ENCODE measurements around the gene PCDHGA8.
"Not testable (repeated sequence)": the region's sequence is repeated elsewhere in the genome, so short reads cannot be mapped to it uniquely, and the experiment has no call there.

The PCDHGA8 gene

GRCh38 chr5:141388661-141389060 lies 3.8 kb upstream of the PCDHGA8 start:
- Histone ChIP-seq H3K79me2 (ENCODE audit: insufficient read depth, low read length) (no peaks in the 10 kb centered on the region), H3K4me2 (ENCODE audit: low read depth, low read length, poor library complexity, severe bottlenecking) (no peak overlapping the region), H4K20me1 (ENCODE audit: insufficient read depth, low read length, poor library complexity, severe bottlenecking) (no peaks in the 10 kb centered on the region), H3K36me3 (ENCODE audit: insufficient read depth, low read length) (no peaks in the 10 kb centered on the region), H3K4me1 (ENCODE audit: insufficient read depth, low read length, poor library complexity, severe bottlenecking) (no peaks in the 10 kb centered on the region), H3K4me3 (ENCODE audit: low read length, poor library complexity, severe bottlenecking) (no peak overlapping the region), H3K9me3 (ENCODE audit: insufficient read depth, low read depth, low read length) (no peaks in the 10 kb centered on the region), H2AFZ (ENCODE audit: low read length) (no peak overlapping the region), H3F3A (ENCODE audit: low read depth) (no peaks in the 10 kb centered on the region), H3K9ac (ENCODE audit: low read depth, low read length, poor library complexity, severe bottlenecking) (no peak overlapping the region), H3K27me3 (ENCODE audit: insufficient read depth, low read length, poor library complexity, severe bottlenecking) (no peaks in the 10 kb centered on the region), H3K9me2 (replicated peaks; ENCODE audit: low read depth, low read length) (no peaks in the 10 kb centered on the region)
- TF ChIP-seq EZH2phosphoT487 (IDR thresholded peaks at IDR 0.05; ENCODE audit: borderline replicate concordance) (no peak), CTCF (conservative IDR thresholded peaks at IDR 0.05; ENCODE audit: low read length) (no peak)

- H4K20me1 ChIP-seq (ENCODE audit: insufficient read depth, low read length, poor library complexity, severe bottlenecking) = no peaks in the 10 kb centered on the region
- no peak overlapping the region for H3K9ac ChIP-seq (ENCODE audit: low read depth, low read length, poor library complexity, severe bottlenecking)
- H3F3A ChIP-seq (ENCODE audit: low read depth) = no peaks in the 10 kb centered on the region
- no peaks in the 10 kb centered on the region for H3K9me3 ChIP-seq (ENCODE audit: insufficient read depth, low read depth, low read length)
- no peaks in the 10 kb centered on the region for H3K79me2 ChIP-seq (ENCODE audit: insufficient read depth, low read length)
- H3K4me2 ChIP-seq (ENCODE audit: low read depth, low read length, poor library complexity, severe bottlenecking) = no peak overlapping the region
- no peaks in the 10 kb centered on the region for H3K27me3 ChIP-seq (ENCODE audit: insufficient read depth, low read length, poor library complexity, severe bottlenecking)
- no peaks in the 10 kb centered on the region for H3K36me3 ChIP-seq (ENCODE audit: insufficient read depth, low read length)
- no peak for TF ChIP-seq EZH2phosphoT487 (IDR thresholded peaks at IDR 0.05; ENCODE audit: borderline replicate concordance)
- TF ChIP-seq CTCF (conservative IDR thresholded peaks at IDR 0.05; ENCODE audit: low read length) = no peak
- H3K9me2 ChIP-seq (replicated peaks; ENCODE audit: low read depth, low read length) = no peaks in the 10 kb centered on the region
- H3K4me3 ChIP-seq (ENCODE audit: low read length, poor library complexity, severe bottlenecking) = no peak overlapping the region
- no peaks in the 10 kb centered on the region for H3K4me1 ChIP-seq (ENCODE audit: insufficient read depth, low read length, poor library complexity, severe bottlenecking)
- no peak overlapping the region for H2AFZ ChIP-seq (ENCODE audit: low read length)
Measured at GRCh38 chr5:141389153-141390042, 3.0 kb upstream of the PCDHGA8 start.

- no peak for TF ChIP-seq CTCF (conservative IDR thresholded peaks at IDR 0.05; ENCODE audit: low read length)
- no peak for TF ChIP-seq EZH2phosphoT487 (IDR thresholded peaks at IDR 0.05; ENCODE audit: borderline replicate concordance)
- H3F3A ChIP-seq (ENCODE audit: low read depth) = no peaks in the 10 kb centered on the region
- H3K9me2 ChIP-seq (replicated peaks; ENCODE audit: low read depth, low read length) = no peaks in the 10 kb centered on the region
- H3K79me2 ChIP-seq (ENCODE audit: insufficient read depth, low read length) = no peaks in the 10 kb centered on the region
- H3K36me3 ChIP-seq (ENCODE audit: insufficient read depth, low read length) = no peaks in the 10 kb centered on the region
- H3K4me2 ChIP-seq (ENCODE audit: low read depth, low read length, poor library complexity, severe bottlenecking) = no peak overlapping the region
- no peak overlapping the region for H2AFZ ChIP-seq (ENCODE audit: low read length)
- H4K20me1 ChIP-seq (ENCODE audit: insufficient read depth, low read length, poor library complexity, severe bottlenecking) = no peaks in the 10 kb centered on the region
- no peaks in the 10 kb centered on the region for H3K4me1 ChIP-seq (ENCODE audit: insufficient read depth, low read length, poor library complexity, severe bottlenecking)
- no peaks in the 10 kb centered on the region for H3K9me3 ChIP-seq (ENCODE audit: insufficient read depth, low read depth, low read length)
- H3K27me3 ChIP-seq (ENCODE audit: insufficient read depth, low read length, poor library complexity, severe bottlenecking) = no peaks in the 10 kb centered on the region
- H3K9ac ChIP-seq (ENCODE audit: low read depth, low read length, poor library complexity, severe bottlenecking) = no peak overlapping the region
- no peak overlapping the region for H3K4me3 ChIP-seq (ENCODE audit: low read length, poor library complexity, severe bottlenecking)
Measured at GRCh38 chr5:141393267-141393666, 834 bp downstream of the PCDHGA8 start.

GRCh38 chr5:141394401-141395187 lies 2.2 kb downstream of the PCDHGA8 start:
- not testable (repeated sequence) for H3K9me2 ChIP-seq (replicated peaks; ENCODE audit: low read depth, low read length); H3K4me3 ChIP-seq (ENCODE audit: low read length, poor library complexity, severe bottlenecking); H3K79me2 ChIP-seq (ENCODE audit: insufficient read depth, low read length); H3K4me2 ChIP-seq (ENCODE audit: low read depth, low read length, poor library complexity, severe bottlenecking); H3K9ac ChIP-seq (ENCODE audit: low read depth, low read length, poor library complexity, severe bottlenecking); H3F3A ChIP-seq (ENCODE audit: low read depth); H4K20me1 ChIP-seq (ENCODE audit: insufficient read depth, low read length, poor library complexity, severe bottlenecking); H3K27me3 ChIP-seq (ENCODE audit: insufficient read depth, low read length, poor library complexity, severe bottlenecking); H2AFZ ChIP-seq (ENCODE audit: low read length); H3K9me3 ChIP-seq (ENCODE audit: insufficient read depth, low read depth, low read length); H3K4me1 ChIP-seq (ENCODE audit: insufficient read depth, low read length, poor library complexity, severe bottlenecking); H3K36me3 ChIP-seq (ENCODE audit: insufficient read depth, low read length)
